Measurements from ENCODE around the gene ABCC1.

Gene ABCC1

GRCh38 chr16:16191493-16192167 is 242.2 kb downstream of the ABCC1 start:
- Histone ChIP-seq H3K27ac (ENCODE audit: insufficient read depth, low read length, poor library complexity, severe bottlenecking) (no peak overlapping the region), H3K27me3 (replicated peaks; ENCODE audit: control insufficient read depth, insufficient read depth, low read length, poor library complexity, severe bottlenecking) (no peaks in the 10 kb centered on the region), H3K4me1 (ENCODE audit: control insufficient read depth, insufficient read depth, low read length, poor library complexity, severe bottlenecking) (no peaks in the 10 kb centered on the region), H3K36me3 (ENCODE audit: control insufficient read depth, insufficient read depth, low read length) (no peaks in the 10 kb centered on the region), H3K9me3 (ENCODE audit: control insufficient read depth, low read length) (no peaks in the 10 kb centered on the region), H3K4me3 (ENCODE audit: insufficient read depth, low read depth, low read length, poor library complexity, severe bottlenecking) (no peak overlapping the region)
- DNase-seq = no peak
